Activated naive CD4-positive, alpha-beta T cell treated with anti-CD3 and anti-CD28 coated beads for 36 hours (primary cell): ENCODE results near the gene PNLDC1. TPM values are rescaled to one million over a fixed set of nuclear protein-coding genes. Genes with fewer than 3 reads are reported as not detected.
A peak's percentile ranks its signal among the peaks of the same experiment; 100 is the strongest.
"Not testable (repeated sequence)": the region's sequence is repeated elsewhere in the genome, so short reads cannot be mapped to it uniquely, and the experiment has no call there.

ENCODE experiments used
- CTCF ChIA-PET: fragments of 350-600 bp; sonication (Branson Sonifier 250); formaldehyde crosslinking; loops from one replicate; lab custom pipeline; 2021; ENCODE audit warnings: antibody characterized with exemption; lab: Charles Lee
- DNase-seq: peaks from one replicate; pipeline ENCODE4 v3.0.0-alpha.2; 2020
- H3K27ac Mint-ChIP-seq: one replicate; pipeline ENCODE4 v1.8.0; 2021; ENCODE audit warnings: mild to moderate bottlenecking, mixed read lengths
- H3K27me3 Mint-ChIP-seq: one replicate; pipeline ENCODE4 v1.8.0; 2021; ENCODE audit warnings: low read depth, mixed read lengths
- H3K36me3 Mint-ChIP-seq: one replicate; pipeline ENCODE4 v1.8.0; 2021; ENCODE audit warnings: low read depth, mixed read lengths
- H3K4me1 Mint-ChIP-seq: one replicate; pipeline ENCODE4 v1.8.0; 2021; ENCODE audit warnings: low read depth, mixed read lengths
- H3K4me3 Mint-ChIP-seq: one replicate; pipeline ENCODE4 v1.8.0; 2021; ENCODE audit warnings: mild to moderate bottlenecking, moderate library complexity, mixed read lengths
- H3K9me3 Mint-ChIP-seq: one replicate; pipeline ENCODE4 v1.8.0; 2021; ENCODE audit warnings: mixed read lengths
- intact Hi-C: fragments of 100-400 bp; cut with micrococcal nuclease; formaldehyde crosslinking; loops from one replicate; pipeline ENCODE4 v1.15.1; 2023
- total RNA-seq, 2 experiments: library from RNA; stranded (reverse); gene quantifications; one replicate each; pipeline ENCODE4 v1.2.3, GENCODE V29; 2021

Gene PNLDC1
- total RNA-seq, 2 experiments from 2014 or later = 0.40 TPM; not detected in 1

GRCh38 chr6:159807150-159807858 lies 7.2 kb downstream of the PNLDC1 start:
- CTCF ChIA-PET = interaction anchor here (0.8 kb wide), 1 partner anchor 16 kb away, joined by 3 read pairs; no protein-coding TSS in a partner anchor
- Mint-ChIP-seq H3K9me3 (no peaks in the 10 kb centered on the region), H3K27ac (no peak overlapping the region), H3K27me3 (no peaks in the 10 kb centered on the region), H3K4me1 (no peaks in the 10 kb centered on the region), H3K36me3 (peaks cover 2% of the 10 kb centered on the region), H3K4me3 (no peak overlapping the region)
- no peak for DNase-seq
- intact Hi-C loops = no loop called here

GRCh38 chr6:159808647-159809046 lies 8.6 kb downstream of the PNLDC1 start:
- DNase-seq = no peak
- CTCF ChIA-PET = no interaction called here
- no peaks in the 10 kb centered on the region for H3K27me3 Mint-ChIP-seq
- intact Hi-C loops = no loop called here
- H3K9me3 Mint-ChIP-seq = no peaks in the 10 kb centered on the region
- H3K27ac Mint-ChIP-seq = no peak overlapping the region
- H3K4me1 Mint-ChIP-seq = no peaks in the 10 kb centered on the region
- H3K4me3 Mint-ChIP-seq = no peak overlapping the region
- peaks cover 2% of the 10 kb centered on the region for H3K36me3 Mint-ChIP-seq

DNA sequence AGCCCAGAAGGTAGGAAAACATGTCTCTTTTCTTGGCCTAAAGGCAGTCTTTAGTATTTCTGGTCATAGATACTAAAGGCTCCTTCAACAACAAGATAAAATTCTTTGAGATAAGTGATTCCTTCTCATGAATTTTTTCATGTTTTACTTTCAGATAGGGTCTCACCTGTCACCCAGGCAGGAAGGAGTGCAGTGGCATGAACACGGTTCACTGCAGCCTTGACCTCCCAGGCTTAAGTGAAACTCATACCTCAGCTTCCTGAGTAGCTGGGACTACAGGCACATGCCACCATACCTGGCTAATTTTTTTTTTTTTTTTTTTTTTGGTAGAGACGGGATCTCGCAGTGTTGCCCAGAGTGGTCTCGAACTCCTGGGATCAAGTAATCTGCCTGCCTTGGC lies 9.1 kb downstream of the PNLDC1 start:
- Mint-ChIP-seq H3K9me3 (no peaks in the 10 kb centered on the region), H3K4me1 (no peaks in the 10 kb centered on the region), H3K27me3 (no peaks in the 10 kb centered on the region), H3K4me3 (no peak overlapping the region), H3K36me3 (peaks cover 2% of the 10 kb centered on the region), H3K27ac (no peak overlapping the region)
- DNase-seq = no peak
- CTCF ChIA-PET = no interaction called here
- intact Hi-C loops = no loop called here

GRCh38 chr6:159813781-159814180 lies 13.7 kb downstream of the PNLDC1 start:
- Mint-ChIP-seq H3K27ac (no peak overlapping the region), H3K4me1 (no peaks in the 10 kb centered on the region), H3K9me3 (no peaks in the 10 kb centered on the region), H3K4me3 (no peak overlapping the region), H3K27me3 (no peaks in the 10 kb centered on the region), H3K36me3 (no peaks in the 10 kb centered on the region)
- intact Hi-C loops = no loop called here
- DNase-seq = no peak
- CTCF ChIA-PET = interaction anchor here (0.7 kb wide), 1 partner anchor 20 kb away, joined by 3 read pairs; no protein-coding TSS in a partner anchor

GRCh38 chr6:159815410-159815809 lies 15.3 kb downstream of the PNLDC1 start:
- H3K27ac Mint-ChIP-seq = no peak overlapping the region
- H3K4me3 Mint-ChIP-seq = no peak overlapping the region
- CTCF ChIA-PET = no interaction called here
- H3K9me3 Mint-ChIP-seq = no peaks in the 10 kb centered on the region
- no peak for DNase-seq
- no peaks in the 10 kb centered on the region for H3K27me3 Mint-ChIP-seq
- peaks cover 11% of the 10 kb centered on the region for H3K4me1 Mint-ChIP-seq
- H3K36me3 Mint-ChIP-seq = peaks cover 2% of the 10 kb centered on the region
- intact Hi-C loops = no loop called here

GRCh38 chr6:159816775-159817174 lies 16.7 kb downstream of the PNLDC1 start:
- H3K9me3 Mint-ChIP-seq, intact Hi-C loops, DNase-seq, H3K27ac Mint-ChIP-seq, H3K27me3 Mint-ChIP-seq, H3K36me3 Mint-ChIP-seq, CTCF ChIA-PET, H3K4me3 Mint-ChIP-seq: not testable (repeated sequence)
- H3K4me1 Mint-ChIP-seq = peaks cover 15% of the 10 kb centered on the region

DNA sequence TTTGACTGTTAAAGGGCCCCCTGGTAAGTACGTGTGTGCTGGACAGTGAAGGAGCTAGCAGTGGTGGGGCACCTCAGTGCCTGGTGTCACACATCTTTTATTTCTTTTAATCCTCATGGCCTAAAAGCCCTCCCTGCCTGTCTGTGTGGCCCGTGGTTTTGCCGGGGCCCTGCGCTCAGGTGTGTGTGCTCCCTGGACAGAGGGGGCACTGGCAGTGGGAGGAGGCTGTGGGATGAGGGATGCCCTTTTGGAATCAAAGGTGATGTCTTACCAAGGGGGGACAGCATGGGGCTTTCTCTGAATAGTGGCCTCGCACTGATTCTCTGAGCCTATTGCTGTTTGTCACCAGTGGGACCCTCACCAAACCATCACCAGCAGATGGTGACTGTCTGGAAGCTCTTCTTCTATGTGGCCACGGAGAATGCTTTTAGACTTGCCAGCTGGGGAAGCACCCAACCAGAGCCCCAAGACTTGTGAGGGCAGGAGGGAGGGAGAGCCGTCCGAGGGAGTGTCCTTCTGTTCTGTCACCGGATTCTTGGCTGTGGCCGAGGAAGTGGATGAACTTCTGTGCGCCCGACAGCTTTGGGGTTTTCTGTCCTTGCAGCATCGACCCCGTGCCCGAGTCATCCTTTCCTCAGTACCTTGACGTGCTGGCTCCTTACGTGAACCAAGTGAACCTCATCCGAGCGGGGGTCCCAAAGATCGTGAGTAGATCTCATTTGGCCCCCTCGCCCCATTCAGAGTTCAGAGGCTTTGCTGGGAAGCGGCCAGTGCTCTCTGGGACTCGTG lies 18.1 kb downstream of the PNLDC1 start:
- no peak overlapping the region for H3K4me3 Mint-ChIP-seq
- DNase-seq = no peak
- H3K36me3 Mint-ChIP-seq = peaks cover 2% of the 10 kb centered on the region
- CTCF ChIA-PET = no interaction called here
- no peaks in the 10 kb centered on the region for H3K9me3 Mint-ChIP-seq
- no peak overlapping the region for H3K27ac Mint-ChIP-seq
- intact Hi-C loops = no loop called here
- H3K4me1 Mint-ChIP-seq = peaks cover 15% of the 10 kb centered on the region
- H3K27me3 Mint-ChIP-seq = no peaks in the 10 kb centered on the region

GRCh38 chr6:159819098-159819497 lies 19.0 kb downstream of the PNLDC1 start:
- intact Hi-C loops = no loop called here
- Mint-ChIP-seq H3K36me3 (peaks cover 2% of the 10 kb centered on the region), H3K9me3 (no peaks in the 10 kb centered on the region), H3K4me1 (peaks cover 15% of the 10 kb centered on the region), H3K4me3 (no peak overlapping the region), H3K27ac (no peak overlapping the region), H3K27me3 (no peaks in the 10 kb centered on the region)
- CTCF ChIA-PET = interaction anchor here (0.6 kb wide), 1 partner anchor 19 kb away, joined by 3 read pairs; no protein-coding TSS in a partner anchor
- DNase-seq = no peak

DNA sequence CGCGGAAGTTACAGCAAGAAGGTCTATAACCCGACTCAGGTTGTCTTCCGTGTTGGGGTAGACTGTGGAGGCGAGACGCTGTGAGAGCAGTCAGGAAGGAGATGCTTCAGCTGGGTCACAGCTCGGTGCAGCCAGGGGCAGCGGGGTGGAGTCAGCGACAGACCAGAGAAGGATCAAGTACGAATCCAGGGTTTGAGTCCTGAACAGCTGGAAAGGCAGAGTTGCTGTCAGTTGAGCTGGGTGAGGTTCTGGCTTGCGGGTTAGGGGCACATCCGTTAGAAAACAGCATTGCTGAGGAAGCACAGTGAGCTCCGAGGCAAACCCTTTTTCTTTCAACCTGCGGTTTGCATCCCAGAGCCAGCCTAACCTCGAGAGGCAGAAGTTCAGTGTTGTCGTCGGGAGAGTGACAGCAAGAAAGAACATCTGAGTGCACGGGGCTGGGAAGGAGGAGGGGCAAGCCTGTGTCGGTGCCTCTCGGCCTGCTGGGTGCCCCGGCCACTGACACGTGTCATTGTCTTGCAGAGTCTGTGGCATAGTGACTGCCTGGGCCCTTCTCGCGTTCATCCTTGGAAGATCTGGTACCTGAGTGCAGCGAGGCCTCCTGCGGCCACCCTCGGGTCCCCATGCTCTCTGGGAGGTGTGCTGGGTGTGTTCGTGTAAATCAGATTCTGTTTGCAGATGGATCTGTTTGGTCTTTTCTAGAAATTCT lies 20.0 kb downstream of the PNLDC1 start:
- peak; percentile 57 for DNase-seq
- CTCF ChIA-PET = interaction anchor here (0.6 to 0.9 kb wide), 3 partner anchors 10 to 222 kb away, joined by 3 read pairs; no protein-coding TSS in a partner anchor
- Mint-ChIP-seq H3K9me3 (no peaks in the 10 kb centered on the region), H3K36me3 (peaks cover 2% of the 10 kb centered on the region), H3K27ac (no peak overlapping the region), H3K4me1 (peaks cover 15% of the 10 kb centered on the region), H3K27me3 (no peaks in the 10 kb centered on the region), H3K4me3 (peak overlapping the region; percentile 34)
- intact Hi-C loops = loop anchor here (2.0 kb wide), 1 partner anchor 29 kb away; the partner anchor contains the start of gene MRPL18

DNA sequence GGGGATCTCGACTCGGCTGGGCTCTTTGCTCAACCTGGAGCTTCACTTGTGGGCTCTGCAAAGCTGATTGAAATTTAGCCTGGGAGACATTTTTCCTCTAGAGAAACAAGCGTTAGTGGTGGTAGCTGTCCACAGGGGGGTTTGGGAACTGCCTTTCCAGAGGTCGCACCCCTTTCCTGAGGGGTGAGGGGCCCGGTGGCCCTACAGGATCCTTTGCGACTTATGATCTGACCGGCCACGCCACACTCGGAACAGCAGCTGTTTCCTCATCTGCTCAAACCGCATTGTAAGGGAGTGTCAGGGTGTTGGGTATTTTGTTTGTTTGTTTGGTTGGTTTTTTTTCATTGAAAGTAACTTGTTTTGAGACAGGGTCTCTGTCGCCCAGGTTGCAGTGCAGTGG lies 21.0 kb downstream of the PNLDC1 start:
- H3K9me3 Mint-ChIP-seq = no peaks in the 10 kb centered on the region
- H3K4me3 Mint-ChIP-seq = no peak overlapping the region
- H3K27me3 Mint-ChIP-seq = no peaks in the 10 kb centered on the region
- H3K4me1 Mint-ChIP-seq = peaks cover 15% of the 10 kb centered on the region
- intact Hi-C loops = loop anchor here (2.0 kb wide), 1 partner anchor 30 kb away; the partner anchor contains the start of gene MRPL18
- CTCF ChIA-PET = interaction anchor here (0.6 to 0.9 kb wide), 2 partner anchors 9 to 31 kb away, joined by 3 to 4 read pairs; no protein-coding TSS in a partner anchor
- no peak overlapping the region for H3K27ac Mint-ChIP-seq
- peaks cover 2% of the 10 kb centered on the region for H3K36me3 Mint-ChIP-seq
- no peak for DNase-seq

DNA sequence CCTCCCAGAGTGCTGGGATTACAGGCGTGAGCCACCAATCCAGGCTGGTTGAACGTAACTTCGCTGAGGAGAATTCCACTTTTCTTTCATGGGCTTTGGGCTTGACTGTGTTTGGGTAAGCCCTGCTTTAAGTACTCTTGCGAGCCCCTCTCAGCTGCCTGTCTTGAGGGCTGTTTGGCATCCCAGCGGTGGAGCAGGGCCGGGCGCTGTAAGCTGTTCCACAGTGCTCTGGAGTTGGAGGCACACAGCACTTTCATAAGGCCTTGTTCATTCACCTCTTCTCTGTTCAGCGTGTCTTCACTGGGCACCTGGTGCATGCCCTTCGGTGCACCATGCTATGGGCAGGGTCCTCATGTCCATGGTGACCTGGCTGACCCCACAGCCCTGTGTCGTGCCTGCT lies 21.6 kb downstream of the PNLDC1 start:
- Mint-ChIP-seq H3K4me3 (no peak overlapping the region), H3K4me1 (peaks cover 15% of the 10 kb centered on the region), H3K27me3 (no peaks in the 10 kb centered on the region), H3K27ac (no peak overlapping the region), H3K9me3 (no peaks in the 10 kb centered on the region), H3K36me3 (peaks cover 2% of the 10 kb centered on the region)
- CTCF ChIA-PET = no interaction called here
- no peak for DNase-seq
- intact Hi-C loops = loop anchor here (2.0 kb wide), 1 partner anchor 31 kb away; the partner anchor contains the start of gene MRPL18

- H3K36me3 Mint-ChIP-seq = peaks cover 2% of the 10 kb centered on the region
- CTCF ChIA-PET = interaction anchor here (0.5 kb wide), 1 partner anchor 28 kb away, joined by 3 read pairs; no protein-coding TSS in a partner anchor
- peaks cover 15% of the 10 kb centered on the region for H3K4me1 Mint-ChIP-seq
- intact Hi-C loops = no loop called here
- DNase-seq = no peak
- no peak overlapping the region for H3K27ac Mint-ChIP-seq
- H3K27me3 Mint-ChIP-seq = no peaks in the 10 kb centered on the region
- no peaks in the 10 kb centered on the region for H3K9me3 Mint-ChIP-seq
- no peak overlapping the region for H3K4me3 Mint-ChIP-seq
These were observed 23.9 kb downstream of the PNLDC1 start for GRCh38 chr6:159823953-159824352.
